Stimulated activated CD4-positive, alpha-beta T cell treated with anti-CD3 and anti-CD28 coated beads, Interleukin-4, amount 100 ng/mL, for 4 hours (primary cell): ENCODE measurements around the gene BCAS4.
"Not testable (repeated sequence)": the region's sequence is repeated elsewhere in the genome, so short reads cannot be mapped to it uniquely, and the experiment has no call there.

Source experiments
- DNase-seq, 2 experiments: peaks; one replicate each; pipeline ENCODE4 v3.0.0-alpha.2; 2020

BCAS4 gene

GRCh38 chr20:50794846-50795634, at the start of gene BCAS4:
TSS of gene BCAS4 (plus strand) at chr20:50795061. CDS start at chr20:50795084, 23 bp downstream.
- peak; percentile 84 to 85 for DNase-seq

- no peak for DNase-seq
These were observed 49.2 kb upstream of the BCAS4 start for GRCh38 chr20:50745634-50746137.

- DNase-seq = no peak
These were observed 48.5 kb upstream of the BCAS4 start for GRCh38 chr20:50746138-50746940.

- DNase-seq = no peak
These were observed 47.6 kb upstream of the BCAS4 start for GRCh38 chr20:50747275-50747674.

GRCh38 chr20:50750145-50750671, 44.7 kb upstream of the BCAS4 start:
- no peak for DNase-seq

- DNase-seq = no peak
These were observed 41.7 kb upstream of the BCAS4 start for GRCh38 chr20:50753152-50753551.

- no peak for DNase-seq
These were observed 40.4 kb upstream of the BCAS4 start for GRCh38 chr20:50754420-50754819.

- DNase-seq = no peak
These were observed 38.4 kb upstream of the BCAS4 start for GRCh38 chr20:50756447-50756846.

- DNase-seq = no peak
These were observed 36.4 kb upstream of the BCAS4 start for GRCh38 chr20:50758469-50758868.

GRCh38 chr20:50758992-50759391, 35.9 kb upstream of the BCAS4 start:
- DNase-seq = no peak

- DNase-seq = no peak
These were observed 35.2 kb upstream of the BCAS4 start for GRCh38 chr20:50759678-50760077.

GRCh38 chr20:50762045-50762422, 32.8 kb upstream of the BCAS4 start:
- no peak for DNase-seq

GRCh38 chr20:50762435-50763220, 32.2 kb upstream of the BCAS4 start:
- DNase-seq = no peak

- DNase-seq = not testable (repeated sequence)
These were observed 31.1 kb upstream of the BCAS4 start for GRCh38 chr20:50763550-50764458.

- DNase-seq = not testable (repeated sequence)
These were observed 29.6 kb upstream of the BCAS4 start for GRCh38 chr20:50765251-50765650.

- no peak for DNase-seq
These were observed 29.2 kb upstream of the BCAS4 start for GRCh38 chr20:50765674-50766073.

- not testable (repeated sequence) for DNase-seq
These were observed 27.7 kb upstream of the BCAS4 start for GRCh38 chr20:50766955-50767809.

- DNase-seq = not testable (repeated sequence)
These were observed 25.9 kb upstream of the BCAS4 start for GRCh38 chr20:50768991-50769390.

GRCh38 chr20:50769551-50770085, 25.2 kb upstream of the BCAS4 start:
- DNase-seq = not testable (repeated sequence)

GRCh38 chr20:50771419-50772080, 23.3 kb upstream of the BCAS4 start:
- not testable (repeated sequence) for DNase-seq
